Adrenal gland (tissue), 5 donors: Measurements from ENCODE around the gene WBP4.
"Not testable (repeated sequence)": the region's sequence is repeated elsewhere in the genome, so short reads cannot be mapped to it uniquely, and the experiment has no call there.

Experiments
- CTCF ChIP-seq, 6 experiments: fragments of 450-650 bp in 4 of 6; fragments of 200-600 bp in 2 of 6; sonication (generic) in 1 of 6; IDR thresholded peaks; 1 replicate in 5 of 6; 2 replicates in 1 of 6; pipeline versions ENCODE4 v1.5.1 to v1.8.0; 2016 to 2021; ENCODE audit warnings: antibody characterized with exemption in 6 of 6, mild to moderate bottlenecking in 2 of 6, moderate library complexity in 1 of 6
- POLR2A ChIP-seq, 2 donors: fragments of 450-650 bp; IDR thresholded peaks; one replicate each; pipeline ENCODE4 v1.6.1; 2017; ENCODE audit warnings: antibody characterized with exemption in 2 of 2, mild to moderate bottlenecking in 2 of 2, moderate library complexity in 1 of 2
- donor health status: DM: no; HTN: no; CAD: no.

- not testable (repeated sequence) for TF ChIP-seq CTCF, POLR2A (IDR thresholded peaks at IDR 0.05)
Measured at GRCh38 chr13:41042419-41042818, 18.9 kb upstream of the WBP4 start.
